HG02623 (cell line): ENCODE measurements around the gene SLC35E2B.
A peak's percentile ranks its signal among the peaks of the same experiment; 100 is the strongest.
"Not testable (repeated sequence)": the region's sequence is repeated elsewhere in the genome, so short reads cannot be mapped to it uniquely, and the experiment has no call there.

Source experiments
- ATAC-seq: cut with Tn5 transposase; IDR thresholded peaks from one replicate; pipeline ENCODE4 v1.9.1; 2021; ENCODE audit warnings: moderate library complexity; ENCODE audit not compliant: unreplicated experiment

Gene SLC35E2B

GRCh38 chr1:1677718-1678580, 14.6 kb downstream of the SLC35E2B start:
- peak; percentile 51 for ATAC-seq

GRCh38 chr1:1676087-1676486, 16.5 kb downstream of the SLC35E2B start:
- not testable (repeated sequence) for ATAC-seq

- ATAC-seq, result not testable (repeated sequence)
Observed at GRCh38 chr1:1675218-1675617, 17.4 kb downstream of the SLC35E2B start.

GRCh38 chr1:1674806-1675205, 17.8 kb downstream of the SLC35E2B start:
- not testable (repeated sequence) for ATAC-seq

GRCh38 chr1:1672181-1672965, 20.2 kb downstream of the SLC35E2B start:
- ATAC-seq, result no peak

GRCh38 chr1:1671365-1672119, 21.1 kb downstream of the SLC35E2B start:
- no peak for ATAC-seq

- ATAC-seq, result no peak
Observed at GRCh38 chr1:1670866-1671265, 21.7 kb downstream of the SLC35E2B start.

GRCh38 chr1:1669468-1670440, 22.8 kb downstream of the SLC35E2B start:
- no peak for ATAC-seq

- ATAC-seq, result no peak
Observed at GRCh38 chr1:1666526-1666925, 26.1 kb downstream of the SLC35E2B start.

- ATAC-seq, result no peak
Observed at GRCh38 chr1:1665815-1666251, 26.8 kb downstream of the SLC35E2B start.

- no peak for ATAC-seq
Observed at GRCh38 chr1:1664941-1665814, 27.4 kb downstream of the SLC35E2B start.

GRCh38 chr1:1664318-1664717, 28.3 kb downstream of the SLC35E2B start:
- ATAC-seq, result not testable (repeated sequence)

GRCh38 chr1:1662830-1663560, 29.6 kb downstream of the SLC35E2B start:
- ATAC-seq, result not testable (repeated sequence)

- not testable (repeated sequence) for ATAC-seq
Observed at GRCh38 chr1:1662392-1662791, 30.2 kb downstream of the SLC35E2B start.

- ATAC-seq, result peak; percentile 91
Observed at GRCh38 chr1:1658583-1659549, 33.7 kb downstream of the SLC35E2B start, which contains the start of gene CDK11B. Gene CDK11B (minus strand): TSS chr1:1659004. CDS start chr1:1657485, 1,519 bp downstream.

GRCh38 chr1:1648265-1648664, 44.3 kb downstream of the SLC35E2B start:
- not testable (repeated sequence) for ATAC-seq
